ENCODE results near the gene GREB1. TPM values are rescaled to one million over a fixed set of nuclear protein-coding genes. Genes with fewer than 3 reads are reported as not detected.

GREB1 gene
- total RNA-seq, 1 donor from 2014 or later: 30.8 TPM

DNA sequence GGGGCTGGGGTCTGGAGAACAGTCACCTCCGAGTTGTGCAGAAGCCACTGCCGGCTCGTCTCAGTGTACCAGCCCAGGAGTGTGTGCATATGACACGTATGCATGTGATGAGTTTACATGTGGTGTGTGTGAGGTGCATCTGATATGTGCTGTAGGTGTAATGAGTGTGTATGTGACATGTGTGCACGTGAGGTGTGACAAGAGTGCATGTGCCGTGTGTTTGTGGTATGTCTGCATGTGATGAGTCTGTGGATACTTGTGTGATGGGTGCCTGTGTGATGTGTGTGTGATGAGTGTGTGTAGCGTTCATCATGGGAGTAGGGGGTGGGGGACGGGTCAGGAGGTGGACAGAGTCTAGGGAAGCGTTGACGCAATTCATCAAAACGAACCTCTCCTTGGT lies 123.3 kb downstream of the GREB1 start:
- no peak overlapping the region for H2AFZ ChIP-seq (replicated peaks)
- no peaks in the 10 kb centered on the region for H3K27me3 ChIP-seq
- no peak for DNase-seq (ENCODE audit: low spot score)
- Mint-ChIP-seq H3K36me3 (no peaks in the 10 kb centered on the region), H3K4me1 (no peaks in the 10 kb centered on the region), H3K9me3 (peaks cover 4% of the 10 kb centered on the region), H3K27ac (no peak overlapping the region), H3K27me3 (ENCODE audit: insufficient read depth, low read depth) (peaks cover 2% of the 10 kb centered on the region), H3K4me3 (no peak overlapping the region)
- H3F3A ChIP-seq (ENCODE audit: low read depth): no peaks in the 10 kb centered on the region
- TF ChIP-seq EZH2 (IDR thresholded peaks at IDR 0.05) (no peak), EZH2phosphoT487 (IDR thresholded peaks at IDR 0.05) (no peak)
- TF ChIP-seq, protein P1, sequence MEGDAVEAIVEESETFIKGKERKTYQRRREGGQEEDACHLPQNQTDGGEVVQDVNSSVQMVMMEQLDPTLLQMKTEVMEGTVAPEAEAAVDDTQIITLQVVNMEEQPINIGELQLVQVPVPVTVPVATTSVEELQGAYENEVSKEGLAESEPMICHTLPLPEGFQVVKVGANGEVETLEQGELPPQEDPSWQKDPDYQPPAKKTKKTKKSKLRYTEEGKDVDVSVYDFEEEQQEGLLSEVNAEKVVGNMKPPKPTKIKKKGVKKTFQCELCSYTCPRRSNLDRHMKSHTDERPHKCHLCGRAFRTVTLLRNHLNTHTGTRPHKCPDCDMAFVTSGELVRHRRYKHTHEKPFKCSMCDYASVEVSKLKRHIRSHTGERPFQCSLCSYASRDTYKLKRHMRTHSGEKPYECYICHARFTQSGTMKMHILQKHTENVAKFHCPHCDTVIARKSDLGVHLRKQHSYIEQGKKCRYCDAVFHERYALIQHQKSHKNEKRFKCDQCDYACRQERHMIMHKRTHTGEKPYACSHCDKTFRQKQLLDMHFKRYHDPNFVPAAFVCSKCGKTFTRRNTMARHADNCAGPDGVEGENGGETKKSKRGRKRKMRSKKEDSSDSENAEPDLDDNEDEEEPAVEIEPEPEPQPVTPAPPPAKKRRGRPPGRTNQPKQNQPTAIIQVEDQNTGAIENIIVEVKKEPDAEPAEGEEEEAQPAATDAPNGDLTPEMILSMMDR (IDR thresholded peaks at IDR 0.05): no peak
- no peaks in the 10 kb centered on the region for H4K20me1 ChIP-seq (ENCODE audit: low read depth)
- H3K4me3 ChIP-seq: no peak overlapping the region
- H3K9ac ChIP-seq: no peak overlapping the region
- H3K27ac ChIP-seq: no peak overlapping the region
- no peaks in the 10 kb centered on the region for H3K79me2 ChIP-seq (ENCODE audit: low read depth)
- no peaks in the 10 kb centered on the region for H3K9me3 ChIP-seq (ENCODE audit: low read depth)
- no peak overlapping the region for H3K4me2 ChIP-seq
- H3K36me3 ChIP-seq: no peaks in the 10 kb centered on the region
- H3K4me1 ChIP-seq: no peaks in the 10 kb centered on the region

DNA sequence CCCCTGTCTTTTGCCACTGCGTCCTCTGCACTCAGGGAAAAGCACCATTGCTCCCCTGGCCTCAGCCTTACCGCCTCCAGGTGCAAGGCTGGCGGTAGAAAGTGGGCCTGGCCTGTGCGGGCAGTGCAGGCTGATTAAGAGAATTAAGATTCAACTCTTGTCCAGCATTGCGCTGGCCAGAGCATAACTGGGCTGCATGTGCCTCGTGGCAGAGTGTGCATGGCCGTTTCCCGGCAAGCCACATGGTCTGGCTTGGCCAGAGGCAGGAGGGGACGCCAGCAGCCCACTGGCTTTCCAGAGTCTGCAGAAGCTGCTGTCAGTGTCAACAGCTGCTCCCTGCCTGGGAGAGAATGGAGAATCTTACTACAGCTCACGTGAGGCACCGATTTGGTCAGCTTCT lies 123.8 kb downstream of the GREB1 start:
- Mint-ChIP-seq H3K4me3 (no peak overlapping the region), H3K9me3 (peaks cover 6% of the 10 kb centered on the region), H3K27me3 (ENCODE audit: insufficient read depth, low read depth) (peaks cover 2% of the 10 kb centered on the region), H3K4me1 (no peaks in the 10 kb centered on the region), H3K27ac (no peak overlapping the region), H3K36me3 (no peaks in the 10 kb centered on the region)
- no peaks in the 10 kb centered on the region for H3F3A ChIP-seq (ENCODE audit: low read depth)
- no peaks in the 10 kb centered on the region for H3K4me1 ChIP-seq
- H3K4me3 ChIP-seq: no peak overlapping the region
- H2AFZ ChIP-seq (replicated peaks): no peak overlapping the region
- H3K79me2 ChIP-seq (ENCODE audit: low read depth): no peaks in the 10 kb centered on the region
- peaks cover under 1% of the 10 kb centered on the region for H3K9me3 ChIP-seq (ENCODE audit: low read depth)
- no peaks in the 10 kb centered on the region for H3K36me3 ChIP-seq
- no peak overlapping the region for H3K4me2 ChIP-seq
- H3K27ac ChIP-seq: no peak overlapping the region
- H3K9ac ChIP-seq: no peak overlapping the region
- TF ChIP-seq EZH2 (IDR thresholded peaks at IDR 0.05) (no peak), EZH2phosphoT487 (IDR thresholded peaks at IDR 0.05) (no peak)
- TF ChIP-seq, protein P1 (IDR thresholded peaks at IDR 0.05): no peak
- DNase-seq (ENCODE audit: low spot score): no peak
- no peaks in the 10 kb centered on the region for H3K27me3 ChIP-seq
- H4K20me1 ChIP-seq (ENCODE audit: low read depth): no peaks in the 10 kb centered on the region

DNA sequence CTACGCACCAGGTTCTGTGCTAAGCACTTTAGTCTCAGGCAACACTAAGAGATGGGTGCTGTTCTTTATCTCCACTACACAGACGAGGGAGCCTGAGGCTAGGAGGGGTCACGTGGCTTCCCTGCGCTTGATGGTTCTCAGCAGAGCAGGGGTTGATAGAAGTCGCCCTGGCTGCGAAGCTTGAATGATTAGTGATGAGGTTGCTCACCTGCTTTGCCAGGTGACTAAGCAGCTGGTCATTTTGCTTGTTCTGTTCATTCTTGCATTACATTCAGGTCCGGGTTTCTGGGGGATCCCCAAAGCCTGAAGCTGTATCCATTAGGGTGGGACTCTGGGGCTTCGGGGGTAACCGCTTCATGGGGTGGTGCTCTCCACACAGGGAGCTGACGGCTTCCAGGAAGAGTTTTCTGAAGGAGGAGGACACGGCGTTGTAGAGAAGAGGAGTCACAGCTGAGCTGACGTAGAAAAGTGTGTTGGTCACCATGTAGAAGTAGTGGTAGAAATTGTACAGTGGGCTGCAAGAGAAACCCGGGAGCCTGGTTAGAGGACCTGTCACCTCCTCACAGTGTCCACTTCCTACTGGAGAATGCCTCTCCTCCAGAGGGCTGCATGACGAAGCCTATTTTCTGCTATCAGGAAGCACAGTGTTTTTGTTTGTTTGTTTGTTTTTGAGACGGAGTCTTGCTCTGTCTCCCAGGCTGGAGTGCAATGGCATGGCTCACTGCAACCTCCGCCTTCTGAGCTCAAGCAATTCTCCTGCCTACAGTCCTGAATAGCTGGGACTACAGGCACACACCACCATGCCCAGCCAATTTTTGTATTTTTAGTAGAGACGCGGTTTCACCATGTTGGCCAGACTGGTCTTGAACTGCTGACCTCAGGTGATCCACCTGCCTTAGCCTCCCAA lies 124.6 kb downstream of the GREB1 start:
- peaks cover 10% of the 10 kb centered on the region for H3K9me3 Mint-ChIP-seq
- no peak for TF ChIP-seq EZH2 (IDR thresholded peaks at IDR 0.05)
- TF ChIP-seq EZH2phosphoT487 (IDR thresholded peaks at IDR 0.05): no peak
- TF ChIP-seq, protein P1 (IDR thresholded peaks at IDR 0.05): no peak
- no peak for DNase-seq (ENCODE audit: low spot score)
- no peaks in the 10 kb centered on the region for H4K20me1 ChIP-seq (ENCODE audit: low read depth)
- no peak overlapping the region for H3K4me3 Mint-ChIP-seq
- no peak overlapping the region for H3K27ac ChIP-seq
- H3K4me2 ChIP-seq: no peak overlapping the region
- no peaks in the 10 kb centered on the region for H3K79me2 ChIP-seq (ENCODE audit: low read depth)
- no peak overlapping the region for H3K27ac Mint-ChIP-seq
- H3K36me3 Mint-ChIP-seq: no peaks in the 10 kb centered on the region
- peaks cover 4% of the 10 kb centered on the region for H3K9me3 ChIP-seq (ENCODE audit: low read depth)
- H3K4me3 ChIP-seq: no peak overlapping the region
- H3F3A ChIP-seq (ENCODE audit: low read depth): no peaks in the 10 kb centered on the region
- no peak overlapping the region for H2AFZ ChIP-seq (replicated peaks)
- H3K36me3 ChIP-seq: no peaks in the 10 kb centered on the region
- H3K27me3 Mint-ChIP-seq (ENCODE audit: insufficient read depth, low read depth): no peaks in the 10 kb centered on the region
- H3K4me1 Mint-ChIP-seq: no peaks in the 10 kb centered on the region
- no peaks in the 10 kb centered on the region for H3K27me3 ChIP-seq
- H3K9ac ChIP-seq: no peak overlapping the region
- H3K4me1 ChIP-seq: no peaks in the 10 kb centered on the region
